ENCODE data around the gene MPZL2. TPM values are rescaled to one million over a fixed set of nuclear protein-coding genes. Genes with fewer than 3 reads are reported as not detected.

Gene MPZL2
- total RNA-seq, 1 experiment from 2014 or later, result 1.8 TPM

DNA sequence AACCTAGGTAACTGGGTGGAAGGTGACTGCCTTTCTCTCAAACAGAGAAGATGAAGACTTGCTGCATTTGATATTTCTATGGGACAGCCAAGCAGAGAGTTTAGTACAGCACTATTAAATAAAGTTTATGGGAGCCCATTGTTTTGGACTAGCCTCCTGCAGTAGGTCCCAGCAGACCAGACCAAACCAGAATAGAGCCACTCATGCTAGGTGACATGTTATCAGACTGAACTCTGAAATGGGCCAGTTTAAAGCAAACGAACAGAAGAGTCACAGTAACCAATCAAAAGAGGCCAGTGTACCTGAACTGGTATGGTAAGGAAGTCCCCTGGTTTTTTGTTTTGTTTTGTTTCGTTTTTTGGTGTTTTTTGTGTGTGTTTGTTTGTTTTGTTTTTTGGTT, 7.9 kb upstream of the MPZL2 start:
- intact Hi-C loops (cut with micrococcal nuclease; ENCODE audit: unreplicated experiment) (no loop called here), in situ Hi-C loops (cut with HindIII; ENCODE audit: low pct_unique_long_range_greater_than_20kb, low sequenced_read_pairs) (no loop called here)
- Histone ChIP-seq H3K36me3 (ENCODE audit: control insufficient read depth, insufficient read depth, low read length) (no peaks in the 10 kb centered on the region), H3K9me3 (ENCODE audit: control insufficient read depth, insufficient read depth, low read depth, low read length) (no peaks in the 10 kb centered on the region), H3K27me3 (ENCODE audit: control insufficient read depth, insufficient read depth, low read length) (peaks cover 4% of the 10 kb centered on the region; the same call in 1 of the 2 replicates), H3K4me1 (ENCODE audit: control insufficient read depth, insufficient read depth, low read length) (no peaks in the 10 kb centered on the region), H3K27ac (ENCODE audit: low read length) (no peak overlapping the region), H3K4me3 (ENCODE audit: low read depth in 2 of 2, low read length in 2 of 2) (no peak overlapping the region)
- ChIA-PET CTCF (no interaction called here), POLR2A (no interaction called here)
- DNase-seq (ENCODE audit: low read depth, low spot score) (no peak), ATAC-seq (no peak)
- TF ChIP-seq SIN3A (IDR thresholded peaks at IDR 0.05; ENCODE audit: borderline replicate concordance, insufficient read depth, low read depth, low read length) (no peak), TCF7L2 (IDR thresholded peaks at IDR 0.05; ENCODE audit: low read depth, low read length) (no peak), POLR2AphosphoS5 (IDR thresholded peaks at IDR 0.05; ENCODE audit: low read depth, low read length) (no peak)
- TF ChIP-seq, protein P1, sequence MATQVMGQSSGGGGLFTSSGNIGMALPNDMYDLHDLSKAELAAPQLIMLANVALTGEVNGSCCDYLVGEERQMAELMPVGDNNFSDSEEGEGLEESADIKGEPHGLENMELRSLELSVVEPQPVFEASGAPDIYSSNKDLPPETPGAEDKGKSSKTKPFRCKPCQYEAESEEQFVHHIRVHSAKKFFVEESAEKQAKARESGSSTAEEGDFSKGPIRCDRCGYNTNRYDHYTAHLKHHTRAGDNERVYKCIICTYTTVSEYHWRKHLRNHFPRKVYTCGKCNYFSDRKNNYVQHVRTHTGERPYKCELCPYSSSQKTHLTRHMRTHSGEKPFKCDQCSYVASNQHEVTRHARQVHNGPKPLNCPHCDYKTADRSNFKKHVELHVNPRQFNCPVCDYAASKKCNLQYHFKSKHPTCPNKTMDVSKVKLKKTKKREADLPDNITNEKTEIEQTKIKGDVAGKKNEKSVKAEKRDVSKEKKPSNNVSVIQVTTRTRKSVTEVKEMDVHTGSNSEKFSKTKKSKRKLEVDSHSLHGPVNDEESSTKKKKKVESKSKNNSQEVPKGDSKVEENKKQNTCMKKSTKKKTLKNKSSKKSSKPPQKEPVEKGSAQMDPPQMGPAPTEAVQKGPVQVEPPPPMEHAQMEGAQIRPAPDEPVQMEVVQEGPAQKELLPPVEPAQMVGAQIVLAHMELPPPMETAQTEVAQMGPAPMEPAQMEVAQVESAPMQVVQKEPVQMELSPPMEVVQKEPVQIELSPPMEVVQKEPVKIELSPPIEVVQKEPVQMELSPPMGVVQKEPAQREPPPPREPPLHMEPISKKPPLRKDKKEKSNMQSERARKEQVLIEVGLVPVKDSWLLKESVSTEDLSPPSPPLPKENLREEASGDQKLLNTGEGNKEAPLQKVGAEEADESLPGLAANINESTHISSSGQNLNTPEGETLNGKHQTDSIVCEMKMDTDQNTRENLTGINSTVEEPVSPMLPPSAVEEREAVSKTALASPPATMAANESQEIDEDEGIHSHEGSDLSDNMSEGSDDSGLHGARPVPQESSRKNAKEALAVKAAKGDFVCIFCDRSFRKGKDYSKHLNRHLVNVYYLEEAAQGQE (IDR thresholded peaks at IDR 0.05; ENCODE audit: insufficient read depth in 1 of 2, low read depth in 2 of 2, low read length in 1 of 2), result no peak
- TF ChIP-seq, protein P2, sequence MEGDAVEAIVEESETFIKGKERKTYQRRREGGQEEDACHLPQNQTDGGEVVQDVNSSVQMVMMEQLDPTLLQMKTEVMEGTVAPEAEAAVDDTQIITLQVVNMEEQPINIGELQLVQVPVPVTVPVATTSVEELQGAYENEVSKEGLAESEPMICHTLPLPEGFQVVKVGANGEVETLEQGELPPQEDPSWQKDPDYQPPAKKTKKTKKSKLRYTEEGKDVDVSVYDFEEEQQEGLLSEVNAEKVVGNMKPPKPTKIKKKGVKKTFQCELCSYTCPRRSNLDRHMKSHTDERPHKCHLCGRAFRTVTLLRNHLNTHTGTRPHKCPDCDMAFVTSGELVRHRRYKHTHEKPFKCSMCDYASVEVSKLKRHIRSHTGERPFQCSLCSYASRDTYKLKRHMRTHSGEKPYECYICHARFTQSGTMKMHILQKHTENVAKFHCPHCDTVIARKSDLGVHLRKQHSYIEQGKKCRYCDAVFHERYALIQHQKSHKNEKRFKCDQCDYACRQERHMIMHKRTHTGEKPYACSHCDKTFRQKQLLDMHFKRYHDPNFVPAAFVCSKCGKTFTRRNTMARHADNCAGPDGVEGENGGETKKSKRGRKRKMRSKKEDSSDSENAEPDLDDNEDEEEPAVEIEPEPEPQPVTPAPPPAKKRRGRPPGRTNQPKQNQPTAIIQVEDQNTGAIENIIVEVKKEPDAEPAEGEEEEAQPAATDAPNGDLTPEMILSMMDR (IDR thresholded peaks at IDR 0.05), result no peak
- no TSS peak for BruUV-seq (replicated peaks)

DNA sequence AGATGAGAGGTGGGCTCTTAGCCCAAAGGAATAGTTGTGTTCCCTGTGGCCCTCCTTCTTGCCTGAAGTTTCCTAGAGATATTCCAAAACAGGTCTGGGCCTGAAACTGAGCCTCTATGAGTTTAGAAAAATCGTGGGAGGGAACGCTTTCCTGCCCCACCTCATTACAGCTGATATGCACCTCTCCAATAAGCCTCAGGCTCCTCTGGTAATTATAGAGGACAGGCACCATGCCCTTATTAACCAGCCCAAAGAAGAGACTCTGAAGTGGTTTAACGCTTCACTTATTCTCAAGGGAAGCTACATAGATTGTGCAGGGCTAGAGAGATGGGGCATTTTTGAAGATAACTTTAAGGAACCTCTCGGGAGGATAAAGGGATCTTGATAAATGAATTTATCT, 3.4 kb upstream of the MPZL2 start:
- Histone ChIP-seq H3K9me3 (ENCODE audit: control insufficient read depth, insufficient read depth, low read depth, low read length) (no peaks in the 10 kb centered on the region), H3K4me1 (ENCODE audit: control insufficient read depth, insufficient read depth, low read length) (peaks cover 8% of the 10 kb centered on the region; the same call in 1 of the 2 replicates), H3K36me3 (ENCODE audit: control insufficient read depth, insufficient read depth, low read length) (no peaks in the 10 kb centered on the region; the same call in 1 of the 2 replicates), H3K27me3 (ENCODE audit: control insufficient read depth, insufficient read depth, low read length) (peaks cover 16% of the 10 kb centered on the region), H3K27ac (ENCODE audit: low read length) (no peak overlapping the region), H3K4me3 (ENCODE audit: low read depth in 2 of 2, low read length in 2 of 2) (no peak overlapping the region)
- no TSS peak for BruUV-seq (replicated peaks)
- intact Hi-C loops (cut with micrococcal nuclease; ENCODE audit: unreplicated experiment) (no loop called here), in situ Hi-C loops (cut with HindIII; ENCODE audit: low pct_unique_long_range_greater_than_20kb, low sequenced_read_pairs) (no loop called here)
- CTCF ChIA-PET, result interaction anchor here (0.6 kb wide), 1 partner anchor 163 kb away, joined by 3 read pairs; no protein-coding TSS in a partner anchor
- TF ChIP-seq, protein P2 (IDR thresholded peaks at IDR 0.05), result no peak
- TF ChIP-seq SIN3A (IDR thresholded peaks at IDR 0.05; ENCODE audit: borderline replicate concordance, insufficient read depth, low read depth, low read length) (no peak), POLR2AphosphoS5 (IDR thresholded peaks at IDR 0.05; ENCODE audit: low read depth, low read length) (no peak), TCF7L2 (IDR thresholded peaks at IDR 0.05; ENCODE audit: low read depth, low read length) (no peak)
- TF ChIP-seq, protein P1 (IDR thresholded peaks at IDR 0.05; ENCODE audit: insufficient read depth in 1 of 2, low read depth in 2 of 2, low read length in 1 of 2), result no peak
- DNase-seq (ENCODE audit: low read depth, low spot score) (no peak), ATAC-seq (no peak)
- POLR2A ChIA-PET, result no interaction called here

Data from Panc1 (cell line).